Thyroid gland (tissue), 4 donors: ENCODE data around the gene AKIRIN1.
"Not testable (repeated sequence)": the region's sequence is repeated elsewhere in the genome, so short reads cannot be mapped to it uniquely, and the experiment has no call there.

Source experiments
- POLR2A ChIP-seq, 2 donors: fragments of 450-650 bp; IDR thresholded peaks; one replicate each; pipeline ENCODE4 v1.6.1; 2017; ENCODE audit warnings: antibody characterized with exemption in 2 of 2, mild to moderate bottlenecking in 2 of 2, moderate library complexity in 1 of 2
- TF ChIP-seq, protein P1 (sequence below), 6 experiments: fragments of 200-600 bp in 3 of 6; fragments of 450-650 bp in 3 of 6; sonication (generic) in 3 of 6; IDR thresholded peaks; one replicate each; pipeline ENCODE4 v1.5.1; 2016 to 2019; ENCODE audit warnings: antibody characterized with exemption in 6 of 6, mild to moderate bottlenecking in 2 of 6, inconsistent platforms in 1 of 6, moderate library complexity in 1 of 6

DNA sequence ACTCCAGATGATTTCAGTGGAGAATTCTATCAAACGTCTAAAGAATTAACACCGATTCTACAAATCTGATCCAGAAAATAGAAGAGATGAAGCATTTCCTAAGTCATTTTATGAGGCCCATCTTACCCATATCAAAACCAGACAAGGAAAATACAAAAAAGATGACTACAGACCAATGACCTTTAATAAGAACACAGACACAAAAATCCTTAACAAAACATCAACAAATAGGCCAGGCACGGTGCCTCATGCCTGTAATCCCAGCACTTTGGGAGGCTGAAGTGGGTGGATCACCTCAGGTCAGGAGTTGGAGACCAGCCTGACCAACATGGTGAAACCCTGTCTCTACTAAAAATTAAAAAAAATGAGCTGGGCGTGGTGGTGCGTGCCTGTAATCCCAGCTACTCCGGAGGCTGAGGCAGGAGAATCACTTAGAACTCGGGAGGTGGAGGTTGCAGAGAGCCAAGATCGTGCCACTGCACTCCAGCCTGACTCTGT, 64.2 kb downstream of the AKIRIN1 start:
- TF ChIP-seq, protein P1, sequence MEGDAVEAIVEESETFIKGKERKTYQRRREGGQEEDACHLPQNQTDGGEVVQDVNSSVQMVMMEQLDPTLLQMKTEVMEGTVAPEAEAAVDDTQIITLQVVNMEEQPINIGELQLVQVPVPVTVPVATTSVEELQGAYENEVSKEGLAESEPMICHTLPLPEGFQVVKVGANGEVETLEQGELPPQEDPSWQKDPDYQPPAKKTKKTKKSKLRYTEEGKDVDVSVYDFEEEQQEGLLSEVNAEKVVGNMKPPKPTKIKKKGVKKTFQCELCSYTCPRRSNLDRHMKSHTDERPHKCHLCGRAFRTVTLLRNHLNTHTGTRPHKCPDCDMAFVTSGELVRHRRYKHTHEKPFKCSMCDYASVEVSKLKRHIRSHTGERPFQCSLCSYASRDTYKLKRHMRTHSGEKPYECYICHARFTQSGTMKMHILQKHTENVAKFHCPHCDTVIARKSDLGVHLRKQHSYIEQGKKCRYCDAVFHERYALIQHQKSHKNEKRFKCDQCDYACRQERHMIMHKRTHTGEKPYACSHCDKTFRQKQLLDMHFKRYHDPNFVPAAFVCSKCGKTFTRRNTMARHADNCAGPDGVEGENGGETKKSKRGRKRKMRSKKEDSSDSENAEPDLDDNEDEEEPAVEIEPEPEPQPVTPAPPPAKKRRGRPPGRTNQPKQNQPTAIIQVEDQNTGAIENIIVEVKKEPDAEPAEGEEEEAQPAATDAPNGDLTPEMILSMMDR (IDR thresholded peaks at IDR 0.05): not testable (repeated sequence)
- TF ChIP-seq POLR2A (IDR thresholded peaks at IDR 0.05): not testable (repeated sequence)
